Spleen (tissue), 11 donors: ENCODE results near the gene FBXL17. TPM values are rescaled to one million over a fixed set of nuclear protein-coding genes. Genes with fewer than 3 reads are reported as not detected.

ENCODE experiments used
- DNase-seq: peaks from one replicate; pipeline ENCODE4 v3.0.0-alpha.2; 2020
- H3K27ac ChIP-seq, 8 donors: fragments of 200-600 bp; sonication (generic) in 7 of 8; 1 replicate in 4 of 8; 2 replicates in 4 of 8; pipeline versions ENCODE4 v1.5.0 to v1.8.0; 2016 to 2021; ENCODE audit warnings: inconsistent platforms in 4 of 8, mild to moderate bottlenecking in 4 of 8, moderate library complexity in 1 of 8
- H3K27me3 ChIP-seq, 7 donors: fragments of 200-600 bp; sonication (generic) in 6 of 7; replicated peaks in 1 of 7; 1 replicate in 4 of 7; 2 replicates in 3 of 7; pipeline versions ENCODE4 v1.5.0 to v1.8.0; 2016 to 2021; ENCODE audit warnings: inconsistent platforms in 3 of 7, mild to moderate bottlenecking in 1 of 7
- H3K36me3 ChIP-seq, 6 donors: fragments of 200-600 bp; sonication (generic) in 5 of 6; 1 replicate in 4 of 6; 2 replicates in 2 of 6; pipeline versions ENCODE4 v1.5.0 to v1.8.0; 2016 to 2021; ENCODE audit warnings: inconsistent platforms in 2 of 6
- H3K4me1 ChIP-seq, 6 donors: fragments of 200-600 bp; sonication (generic) in 5 of 6; 1 replicate in 3 of 6; 2 replicates in 3 of 6; pipeline versions ENCODE4 v1.5.0 to v1.8.0; 2016 to 2021; ENCODE audit warnings: inconsistent platforms in 3 of 6
- H3K4me3 ChIP-seq, 8 donors: fragments of 200-600 bp; sonication (generic) in 7 of 8; 1 replicate in 4 of 8; 2 replicates in 4 of 8; pipeline versions ENCODE4 v1.5.0 to v1.8.0; 2016 to 2021; ENCODE audit warnings: inconsistent platforms in 4 of 8, mild to moderate bottlenecking in 4 of 8, moderate library complexity in 2 of 8
- H3K9me3 ChIP-seq, 8 donors: fragments of 200-600 bp; sonication (generic) in 7 of 8; 1 replicate in 4 of 8; 2 replicates in 4 of 8; pipeline versions ENCODE4 v1.5.0 to v1.8.0; 2016 to 2021; ENCODE audit warnings: inconsistent platforms in 4 of 8
- POLR2A ChIP-seq, 3 donors: fragments of 450-650 bp; IDR thresholded peaks; one replicate each; pipeline ENCODE4 v1.5.1; 2017; ENCODE audit warnings: antibody characterized with exemption in 3 of 3, mild to moderate bottlenecking in 1 of 3
- POLR2AphosphoS5 ChIP-seq, 3 donors: sonication (generic); formaldehyde crosslinking; IDR thresholded peaks; one replicate each; pipeline ENCODE4 v1.5.1; 2017; ENCODE audit warnings: antibody characterized with exemption in 3 of 3
- whole genome bisulfite sequencing, 5 donors: extraction: QIAGEN DNeasy Blood & Tissue Kit in 3 of 5; methylation state at CpG; one replicate each; pipeline versions ENCODE4 v1.1.5 to v1.1.7; 2013 to 2018; 5-methylcytosine and 5-hydroxymethylcytosine counted together
- intact Hi-C: fragments of 100-400 bp; cut with DNase I; formaldehyde crosslinking; loops from one replicate; pipeline ENCODE4 v1.15.0; 2023; ENCODE audit warnings: low total_unique reads
- polyA plus RNA-seq, 3 donors: library from polyadenylated mRNA; stranded (reverse); fragments of 200-250 nt; gene quantifications; one replicate each; pipeline ENCODE4 v1.2.1, GENCODE V29; 2013
- total RNA-seq, 7 donors: library from RNA; depleted of rRNA in 3 of 7; stranded (reverse); fragments of >200 nt in 3 of 7; fragmentation: NEBNext Ultra II Directional in 4 of 7; extraction: Animal tissue kit (Norgen Biotek cat#: 25700) in 4 of 7; gene quantifications; one replicate each; pipeline versions ENCODE4 v1.1.0 to v1.2.1, GENCODE V29; 2016 to 2021
- TF ChIP-seq, protein P1 (sequence below), 11 experiments: fragments of 200-600 bp in 7 of 11; fragments of 450-650 bp in 4 of 11; sonication (generic) in 4 of 11; IDR thresholded peaks in 8 of 11; conservative IDR thresholded peaks in 3 of 11; 1 replicate in 7 of 11; 2 replicates in 4 of 11; pipeline versions ENCODE4 v1.4.0 to v1.8.0; 2016 to 2021; ENCODE audit warnings: antibody characterized with exemption in 11 of 11, inconsistent platforms in 4 of 11, mild to moderate bottlenecking in 1 of 11
- donor health status: healthy with polysubstance abuse.
- donor health status: DM: no; HTN: no; CAD: no; lungs with moderate emphysema.
- donor health status: DM: no; HTN: no; CAD: no.
- donor health status: Bipolar disorder and iron deficiency.
- donor health status: healthy.
- donor health status: DM: no; HTN: no; CAD: no.
- donor health status: DM: yes; HTN: yes; CAD: no.

The FBXL17 gene
- total and polyA plus RNA-seq, 10 donors: 5.1 to 39.9 (median 21.8) TPM

DNA sequence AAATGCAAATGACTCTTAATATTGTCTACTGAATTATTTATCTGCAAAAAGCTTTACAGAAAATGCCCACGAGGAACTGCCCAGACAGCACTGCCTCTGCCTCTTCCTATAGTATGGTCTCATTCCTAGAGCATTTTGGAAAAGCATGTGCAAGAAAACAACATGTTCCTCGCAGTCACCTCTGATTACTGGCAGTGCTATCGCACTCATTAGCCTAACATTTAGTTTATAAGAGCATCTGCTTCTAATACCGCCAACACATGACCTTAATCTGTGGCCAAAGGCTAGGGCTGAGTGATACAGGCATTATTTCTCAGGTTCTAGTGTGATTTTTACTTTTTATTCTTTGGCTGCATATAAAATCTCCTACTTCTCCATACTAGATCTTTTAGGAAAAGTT lies 259.2 kb downstream of the FBXL17 start:
- no peak for DNase-seq
- no peaks in the 10 kb centered on the region for H3K9me3 ChIP-seq
- H3K36me3 ChIP-seq: peaks cover 0 to 15% (median 2%) of the 10 kb centered on the region in 6 donors
- 89 to 96% (median 93%) methylated on average over 4 of the region's 4 CpGs for WGBS, 5 donors
- no peaks in the 10 kb centered on the region for H3K27me3 ChIP-seq
- H3K27ac ChIP-seq: no peak overlapping the region
- H3K4me1 ChIP-seq: no peaks in the 10 kb centered on the region
- intact Hi-C loops: no loop called here
- no peak for TF ChIP-seq POLR2AphosphoS5 (IDR thresholded peaks at IDR 0.05)
- TF ChIP-seq, protein P1, sequence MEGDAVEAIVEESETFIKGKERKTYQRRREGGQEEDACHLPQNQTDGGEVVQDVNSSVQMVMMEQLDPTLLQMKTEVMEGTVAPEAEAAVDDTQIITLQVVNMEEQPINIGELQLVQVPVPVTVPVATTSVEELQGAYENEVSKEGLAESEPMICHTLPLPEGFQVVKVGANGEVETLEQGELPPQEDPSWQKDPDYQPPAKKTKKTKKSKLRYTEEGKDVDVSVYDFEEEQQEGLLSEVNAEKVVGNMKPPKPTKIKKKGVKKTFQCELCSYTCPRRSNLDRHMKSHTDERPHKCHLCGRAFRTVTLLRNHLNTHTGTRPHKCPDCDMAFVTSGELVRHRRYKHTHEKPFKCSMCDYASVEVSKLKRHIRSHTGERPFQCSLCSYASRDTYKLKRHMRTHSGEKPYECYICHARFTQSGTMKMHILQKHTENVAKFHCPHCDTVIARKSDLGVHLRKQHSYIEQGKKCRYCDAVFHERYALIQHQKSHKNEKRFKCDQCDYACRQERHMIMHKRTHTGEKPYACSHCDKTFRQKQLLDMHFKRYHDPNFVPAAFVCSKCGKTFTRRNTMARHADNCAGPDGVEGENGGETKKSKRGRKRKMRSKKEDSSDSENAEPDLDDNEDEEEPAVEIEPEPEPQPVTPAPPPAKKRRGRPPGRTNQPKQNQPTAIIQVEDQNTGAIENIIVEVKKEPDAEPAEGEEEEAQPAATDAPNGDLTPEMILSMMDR (IDR thresholded peaks at IDR 0.05 in 8 of 11, conservative IDR thresholded peaks at IDR 0.05 in 3 of 11): no peak
- TF ChIP-seq POLR2A (IDR thresholded peaks at IDR 0.05): no peak
- H3K4me3 ChIP-seq: no peak overlapping the region

DNA sequence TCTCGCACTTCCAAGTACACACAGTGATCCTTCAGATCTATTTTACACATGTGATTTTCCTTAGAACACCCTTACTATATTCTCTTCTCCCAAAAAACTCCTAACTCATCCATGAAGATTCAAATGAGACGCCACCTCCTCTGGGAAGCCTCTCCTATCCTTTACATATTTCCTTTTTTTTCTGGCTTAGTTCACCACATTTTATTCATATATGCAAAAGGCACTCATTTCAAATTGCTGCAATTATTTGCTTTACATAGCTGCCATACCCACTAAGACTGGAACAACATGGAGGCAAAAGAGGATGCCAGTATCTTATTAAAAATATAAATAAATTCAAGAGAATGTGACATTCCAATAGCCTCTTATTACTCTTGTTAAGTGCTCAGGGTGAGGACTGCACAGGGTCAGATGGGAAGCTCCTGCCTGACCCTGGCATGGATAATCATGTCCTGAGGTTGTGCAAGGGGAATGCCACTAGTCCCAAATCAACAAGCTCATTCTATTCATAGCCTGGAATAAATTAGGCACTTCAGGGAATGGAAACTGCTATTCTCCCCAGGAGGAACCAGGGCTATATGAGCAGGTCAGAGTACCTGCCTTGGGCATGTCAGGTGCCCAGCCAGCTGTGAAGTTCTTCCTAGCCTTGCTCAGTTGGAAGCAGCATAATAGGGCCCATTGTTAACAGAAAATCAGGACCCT lies 262.9 kb downstream of the FBXL17 start:
- intact Hi-C loops: no loop called here
- DNase-seq: no peak
- 94 to 98% (median 97%) methylated on average over 2 of the region's 2 CpGs for WGBS, 5 donors
- TF ChIP-seq POLR2AphosphoS5 (IDR thresholded peaks at IDR 0.05) (no peak), POLR2A (IDR thresholded peaks at IDR 0.05) (no peak)
- TF ChIP-seq, protein P1 (IDR thresholded peaks at IDR 0.05 in 8 of 11, conservative IDR thresholded peaks at IDR 0.05 in 3 of 11): no peak
- no peak overlapping the region for H3K4me3 ChIP-seq
- no peaks in the 10 kb centered on the region for H3K27me3 ChIP-seq
- H3K36me3 ChIP-seq: peaks cover 0 to 15% (median 2%) of the 10 kb centered on the region in 6 donors
- peaks cover 0 to 2% (median 0%) of the 10 kb centered on the region in 8 donors for H3K9me3 ChIP-seq
- H3K27ac ChIP-seq: no peak overlapping the region
- no peaks in the 10 kb centered on the region for H3K4me1 ChIP-seq

DNA sequence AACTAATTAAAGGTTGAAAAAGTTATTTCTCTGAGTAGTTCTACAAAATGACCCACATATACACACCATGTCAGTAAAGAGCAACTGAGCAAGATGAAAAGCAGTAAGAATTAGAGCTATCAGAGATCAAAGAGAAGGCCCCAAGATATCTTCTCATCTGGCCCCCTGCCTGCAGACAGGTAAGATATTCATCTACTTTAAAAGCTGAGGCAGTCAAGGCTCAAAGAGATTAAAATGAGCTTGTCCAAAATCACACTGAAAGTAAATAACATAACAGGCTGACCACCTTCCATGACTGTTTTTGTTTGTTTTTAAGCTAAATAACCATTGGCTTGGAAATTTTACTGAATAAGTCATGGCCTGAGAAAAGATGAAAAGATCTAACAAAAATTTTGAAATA lies 266.2 kb downstream of the FBXL17 start:
- DNase-seq: no peak
- Histone ChIP-seq H3K36me3 (peaks cover 0 to 9% (median 1%) of the 10 kb centered on the region in 6 donors), H3K27ac (no peak overlapping the region), H3K27me3 (no peaks in the 10 kb centered on the region), H3K4me3 (no peak overlapping the region), H3K4me1 (no peaks in the 10 kb centered on the region), H3K9me3 (peaks cover 0 to 20% (median 14%) of the 10 kb centered on the region in 8 donors)
- intact Hi-C loops: no loop called here
- TF ChIP-seq POLR2AphosphoS5 (IDR thresholded peaks at IDR 0.05) (no peak), POLR2A (IDR thresholded peaks at IDR 0.05) (no peak)
- TF ChIP-seq, protein P1 (IDR thresholded peaks at IDR 0.05 in 8 of 11, conservative IDR thresholded peaks at IDR 0.05 in 3 of 11): no peak

DNA sequence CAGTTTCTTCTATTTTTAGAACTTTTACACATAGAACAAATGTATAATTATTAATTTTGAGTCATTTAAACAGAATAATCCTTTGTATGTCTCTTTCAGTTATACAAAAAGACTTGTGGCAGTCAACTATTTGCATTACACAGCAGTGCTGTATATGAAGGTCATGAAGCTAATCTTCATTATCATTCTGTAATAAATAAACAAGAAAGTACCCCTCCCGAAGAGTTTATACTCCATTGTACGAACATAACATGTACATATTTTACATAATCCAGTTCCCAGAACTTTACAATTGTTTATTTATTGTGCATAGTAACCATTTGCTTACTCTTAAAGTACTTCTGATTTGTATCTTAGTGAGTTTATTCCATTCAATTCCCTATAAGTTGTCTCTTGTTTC lies 267.9 kb downstream of the FBXL17 start:
- Histone ChIP-seq H3K27ac (no peak overlapping the region), H3K27me3 (no peaks in the 10 kb centered on the region), H3K4me3 (no peak overlapping the region), H3K4me1 (no peaks in the 10 kb centered on the region), H3K9me3 (peaks cover 0 to 20% (median 14%) of the 10 kb centered on the region in 8 donors), H3K36me3 (no peaks in the 10 kb centered on the region)
- TF ChIP-seq, protein P1 (IDR thresholded peaks at IDR 0.05 in 8 of 11, conservative IDR thresholded peaks at IDR 0.05 in 3 of 11): no peak
- TF ChIP-seq POLR2AphosphoS5 (IDR thresholded peaks at IDR 0.05) (no peak), POLR2A (IDR thresholded peaks at IDR 0.05) (no peak)
- intact Hi-C loops: no loop called here
- WGBS, 5 donors: 89 to 100% (median 96%) methylated on average over 2 of the region's 2 CpGs
- no peak for DNase-seq
